Cardiac muscle cell (in vitro differentiated cells and primary cell): ENCODE data around the gene NDST1. TPM values are rescaled to one million over a fixed set of nuclear protein-coding genes. Genes with fewer than 3 reads are reported as not detected.

Experiments used
- DNase-seq, 2 donors: peaks; one replicate each; pipeline versions ENCODE4 v3.0.0 to v3.0.0-alpha.2; 2010 to 2017; ENCODE audit warnings: low read depth in 1 of 2, low spot score in 1 of 2
- H3K27ac ChIP-seq: fragments of 200-600 bp; sonication (generic); 2 replicates; pipeline ENCODE4 v1.5.1; 2016
- H3K27me3 ChIP-seq: fragments of 200-600 bp; sonication (generic); 2 replicates; pipeline ENCODE4 v1.6.0; 2016; ENCODE audit warnings: control low read depth
- H3K36me3 ChIP-seq: fragments of 200-600 bp; sonication (generic); 2 replicates; pipeline ENCODE4 v1.5.1; 2016; ENCODE audit warnings: control low read depth
- H3K4me1 ChIP-seq: fragments of 200-600 bp; sonication (generic); 2 replicates; pipeline ENCODE4 v1.8.1; 2017; ENCODE audit warnings: low read depth, mild to moderate bottlenecking, mixed run types
- H3K4me3 ChIP-seq: fragments of 200-600 bp; sonication (generic); 2 replicates; pipeline ENCODE4 v1.5.1; 2016; ENCODE audit warnings: mild to moderate bottlenecking
- H3K9me3 ChIP-seq: fragments of 200-600 bp; sonication (generic); 2 replicates; pipeline ENCODE4 v1.5.1; 2017; ENCODE audit warnings: low read depth, mild to moderate bottlenecking, control low read depth
- polyA plus RNA-seq: library from polyadenylated mRNA; unstranded; fragments of >200 nt; fragmentation: Nextera tagmentation; extraction: Ambion mirVana; gene quantifications from 2 replicates; pipeline ENCODE4 v1.2.1, GENCODE V29; 2016
- total RNA-seq: library from RNA; depleted of rRNA; stranded (reverse); fragments of >200 nt; gene quantifications from 2 replicates; pipeline ENCODE4 v1.2.3, GENCODE V29; 2016
- TF ChIP-seq, protein P1 (sequence below): IDR thresholded peaks from 2 replicates; pipeline ENCODE4 v1.5.1; 2012; ENCODE audit warnings: low read depth, mild to moderate bottlenecking, low read length

NDST1 gene
- total and polyA plus RNA-seq, 2 experiments from 2014 or later = 26.6 to 97.6 TPM

DNA sequence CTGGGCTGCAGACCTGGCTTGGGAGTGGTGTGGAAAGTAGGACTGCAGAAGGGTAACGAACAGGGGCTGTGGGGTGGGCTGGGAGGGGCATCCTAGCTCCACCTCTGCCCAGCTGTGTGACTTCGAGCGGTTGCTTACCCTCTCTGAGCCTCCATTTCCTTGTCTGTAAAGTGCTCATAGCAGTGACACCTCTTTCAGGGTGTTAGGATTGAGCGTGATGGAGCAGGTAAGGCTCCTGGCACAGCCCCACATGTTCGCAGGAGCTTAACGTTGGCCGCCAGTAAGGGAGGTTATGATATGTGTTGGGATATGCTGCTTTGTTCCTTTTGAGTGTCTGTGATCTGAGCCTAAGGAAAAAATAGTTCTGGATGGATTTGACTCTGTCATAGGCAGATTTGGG is 2.1 kb downstream of the NDST1 start:
- peak overlapping the region; percentile 83 for H3K27ac ChIP-seq
- no peak for DNase-seq
- no peaks in the 10 kb centered on the region for H3K27me3 ChIP-seq
- peaks cover 48% of the 10 kb centered on the region for H3K4me1 ChIP-seq
- no peaks in the 10 kb centered on the region for H3K36me3 ChIP-seq
- no peak overlapping the region for H3K4me3 ChIP-seq
- TF ChIP-seq, protein P1, sequence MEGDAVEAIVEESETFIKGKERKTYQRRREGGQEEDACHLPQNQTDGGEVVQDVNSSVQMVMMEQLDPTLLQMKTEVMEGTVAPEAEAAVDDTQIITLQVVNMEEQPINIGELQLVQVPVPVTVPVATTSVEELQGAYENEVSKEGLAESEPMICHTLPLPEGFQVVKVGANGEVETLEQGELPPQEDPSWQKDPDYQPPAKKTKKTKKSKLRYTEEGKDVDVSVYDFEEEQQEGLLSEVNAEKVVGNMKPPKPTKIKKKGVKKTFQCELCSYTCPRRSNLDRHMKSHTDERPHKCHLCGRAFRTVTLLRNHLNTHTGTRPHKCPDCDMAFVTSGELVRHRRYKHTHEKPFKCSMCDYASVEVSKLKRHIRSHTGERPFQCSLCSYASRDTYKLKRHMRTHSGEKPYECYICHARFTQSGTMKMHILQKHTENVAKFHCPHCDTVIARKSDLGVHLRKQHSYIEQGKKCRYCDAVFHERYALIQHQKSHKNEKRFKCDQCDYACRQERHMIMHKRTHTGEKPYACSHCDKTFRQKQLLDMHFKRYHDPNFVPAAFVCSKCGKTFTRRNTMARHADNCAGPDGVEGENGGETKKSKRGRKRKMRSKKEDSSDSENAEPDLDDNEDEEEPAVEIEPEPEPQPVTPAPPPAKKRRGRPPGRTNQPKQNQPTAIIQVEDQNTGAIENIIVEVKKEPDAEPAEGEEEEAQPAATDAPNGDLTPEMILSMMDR = no peak
- H3K9me3 ChIP-seq = no peaks in the 10 kb centered on the region

DNA sequence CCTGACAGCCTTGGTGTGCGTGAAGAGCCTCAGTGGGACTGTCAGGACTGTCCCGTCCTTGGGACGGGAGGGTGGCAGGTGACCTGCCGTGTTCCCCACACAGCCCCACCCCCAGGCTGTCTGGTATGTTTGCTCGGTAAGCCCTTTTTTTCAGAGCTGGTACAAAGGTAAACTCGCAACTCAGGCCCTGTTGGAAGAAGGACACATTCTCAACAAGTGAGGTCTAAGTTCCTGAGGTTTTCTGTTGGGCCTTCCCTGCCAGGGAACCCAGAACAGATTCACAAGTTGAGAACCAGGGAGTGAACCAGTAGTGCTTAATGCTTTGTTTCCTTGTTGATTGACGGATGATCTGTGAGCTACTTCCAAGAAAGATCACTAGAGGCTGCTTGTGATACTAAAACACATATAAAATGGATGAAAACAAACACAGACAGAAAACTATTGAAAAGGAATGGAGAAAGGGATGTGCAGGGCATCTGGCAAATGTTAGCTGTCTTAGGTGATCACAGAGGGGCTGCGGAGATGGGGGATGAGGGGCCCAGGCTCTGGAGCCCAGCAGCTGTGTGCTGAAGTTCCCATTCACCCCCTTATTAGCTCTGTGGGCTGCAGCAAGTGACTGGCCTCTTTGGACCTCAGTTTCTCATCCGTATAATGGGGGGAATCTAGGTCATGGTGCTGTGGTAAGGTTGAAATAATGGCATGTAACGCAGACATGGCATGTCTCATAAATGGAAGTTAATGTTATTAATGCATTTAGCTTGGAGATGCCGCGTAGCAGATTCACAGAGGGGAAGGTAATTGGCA is 2.7 kb downstream of the NDST1 start:
- Histone ChIP-seq H3K36me3 (no peaks in the 10 kb centered on the region), H3K27me3 (no peaks in the 10 kb centered on the region), H3K27ac (peak overlapping the region; percentile 83), H3K4me1 (peaks cover 55% of the 10 kb centered on the region), H3K9me3 (no peaks in the 10 kb centered on the region), H3K4me3 (no peak overlapping the region)
- DNase-seq = no peak
- TF ChIP-seq, protein P1 = no peak

DNA sequence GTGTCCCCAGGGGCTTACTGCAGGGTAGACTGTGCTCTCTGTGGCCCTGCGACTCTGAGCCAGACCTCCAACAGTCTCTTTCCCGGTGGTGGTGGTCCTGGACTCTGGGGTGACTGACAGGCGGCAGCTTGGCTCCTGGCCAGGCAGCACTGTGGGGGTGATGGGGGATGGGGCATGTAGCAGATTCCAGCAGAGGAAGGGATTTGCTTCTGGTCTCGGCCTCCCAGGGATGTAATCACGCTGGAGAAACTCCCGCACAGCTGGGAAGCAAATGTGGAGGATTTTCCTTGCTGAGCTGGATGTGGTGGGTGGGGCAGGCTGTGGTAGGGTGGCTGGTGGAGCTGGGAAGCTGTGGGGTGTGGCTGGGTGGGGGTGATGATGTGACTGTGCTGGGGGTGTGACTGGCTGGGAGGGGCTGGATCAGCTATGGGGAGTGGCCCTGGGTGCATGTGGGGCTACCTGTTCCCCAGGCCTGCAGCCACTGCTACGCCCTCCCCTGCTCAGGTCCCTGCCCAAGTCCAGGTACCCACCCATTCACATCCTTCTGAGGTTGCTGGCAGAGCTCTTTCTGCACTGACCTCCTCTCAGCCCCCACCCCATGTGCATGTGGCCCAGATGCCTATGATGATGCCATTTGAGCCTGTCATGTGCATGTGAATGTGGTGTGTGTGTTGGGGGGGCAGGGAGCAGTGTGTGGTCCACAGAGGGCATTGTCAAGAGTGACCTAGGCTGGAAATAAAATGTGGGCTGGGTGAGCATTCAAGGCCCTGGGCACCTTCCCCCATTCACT is 3.8 kb downstream of the NDST1 start:
- Histone ChIP-seq H3K27me3 (no peaks in the 10 kb centered on the region), H3K27ac (peak overlapping the region; percentile 83), H3K4me1 (peaks cover 56% of the 10 kb centered on the region), H3K4me3 (no peak overlapping the region), H3K9me3 (no peaks in the 10 kb centered on the region), H3K36me3 (no peaks in the 10 kb centered on the region)
- DNase-seq = peak; percentile 69 to 77
- TF ChIP-seq, protein P1 = no peak

DNA sequence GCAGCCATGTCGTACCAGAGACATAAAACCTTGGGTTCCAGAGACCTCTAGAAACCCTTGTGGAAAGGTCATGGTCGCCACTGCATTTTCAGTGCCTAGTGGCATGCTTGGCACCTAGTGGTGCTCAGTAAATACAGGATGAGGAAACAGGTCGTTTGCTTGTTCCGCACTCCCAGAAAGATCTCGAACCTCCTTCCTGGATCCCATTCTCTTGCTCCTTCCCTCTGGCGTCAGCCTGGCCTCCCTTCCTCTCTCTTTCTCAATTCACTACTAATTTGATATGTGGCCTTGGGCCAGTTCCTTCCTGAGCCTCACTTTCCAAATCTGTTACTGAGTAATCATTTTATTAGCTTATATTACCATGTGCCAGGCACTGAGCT is 4.4 kb downstream of the NDST1 start:
- DNase-seq = peak in 1 of 2 donors; percentile 31
- Histone ChIP-seq H3K4me1 (peaks cover 51% of the 10 kb centered on the region), H3K27me3 (no peaks in the 10 kb centered on the region), H3K36me3 (no peaks in the 10 kb centered on the region), H3K4me3 (no peak overlapping the region), H3K27ac (peak overlapping the region; percentile 83), H3K9me3 (no peaks in the 10 kb centered on the region)
- TF ChIP-seq, protein P1 = no peak

DNA sequence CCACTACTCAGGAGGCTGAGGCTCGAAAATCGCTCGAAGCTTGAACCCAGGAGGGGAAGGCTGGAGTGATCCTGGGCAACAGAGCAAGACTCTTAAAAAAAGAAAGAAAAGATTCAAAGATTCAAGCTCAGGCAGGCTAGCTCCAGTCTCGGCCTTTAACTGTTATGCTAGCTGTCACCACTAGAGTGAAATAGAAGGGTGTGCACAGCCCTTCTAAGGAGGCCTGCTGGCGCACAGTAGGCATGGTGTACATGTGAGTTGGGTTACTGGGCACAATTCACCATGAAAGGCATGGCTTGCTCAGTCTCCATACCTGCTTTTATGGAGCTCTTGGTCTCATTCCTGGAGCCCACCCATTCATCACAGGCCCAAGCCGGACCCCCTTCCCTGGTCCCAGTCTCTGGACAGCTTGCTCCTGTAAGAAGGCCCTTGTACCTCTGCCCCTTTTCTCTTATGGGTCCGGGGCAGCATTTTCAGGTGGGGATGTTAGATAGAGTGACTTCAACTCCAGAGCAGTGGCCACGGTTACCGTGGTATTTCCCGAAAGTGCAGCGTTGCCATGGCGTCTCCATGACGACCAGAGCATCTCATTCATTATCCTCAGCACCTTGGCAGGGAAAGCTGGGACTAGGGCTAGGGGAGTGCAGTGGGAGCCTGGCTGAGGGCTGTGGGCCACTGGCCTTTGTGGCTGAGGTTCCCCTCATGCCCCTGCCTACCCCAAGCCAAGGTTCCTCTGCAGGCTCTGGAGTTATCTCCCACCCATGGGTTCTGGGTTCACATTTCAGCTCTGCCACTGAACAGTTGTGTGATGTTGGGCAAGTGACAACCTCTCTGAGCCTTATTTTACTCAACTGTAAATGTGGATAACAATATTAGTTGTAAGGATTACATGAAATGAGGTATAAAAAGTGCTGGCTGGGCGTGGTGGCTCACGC is 5.7 kb downstream of the NDST1 start:
- no peak overlapping the region for H3K4me3 ChIP-seq
- H3K36me3 ChIP-seq = no peaks in the 10 kb centered on the region
- peaks cover 42% of the 10 kb centered on the region for H3K4me1 ChIP-seq
- TF ChIP-seq, protein P1 = no peak
- H3K27me3 ChIP-seq = no peaks in the 10 kb centered on the region
- DNase-seq = no peak
- peak overlapping the region; percentile 26 for H3K27ac ChIP-seq
- no peaks in the 10 kb centered on the region for H3K9me3 ChIP-seq
